HG03558 (cell line): Measurements from ENCODE around the gene TCF12.
"Not testable (repeated sequence)": the region's sequence is repeated elsewhere in the genome, so short reads cannot be mapped to it uniquely, and the experiment has no call there.

Experiments
- ATAC-seq: cut with Tn5 transposase; IDR thresholded peaks from one replicate; pipeline ENCODE4 v1.9.1; 2021; ENCODE audit warnings: moderate number of reproducible peaks; ENCODE audit not compliant: unreplicated experiment; ENCODE audit errors: extremely low read depth

TCF12 gene

DNA sequence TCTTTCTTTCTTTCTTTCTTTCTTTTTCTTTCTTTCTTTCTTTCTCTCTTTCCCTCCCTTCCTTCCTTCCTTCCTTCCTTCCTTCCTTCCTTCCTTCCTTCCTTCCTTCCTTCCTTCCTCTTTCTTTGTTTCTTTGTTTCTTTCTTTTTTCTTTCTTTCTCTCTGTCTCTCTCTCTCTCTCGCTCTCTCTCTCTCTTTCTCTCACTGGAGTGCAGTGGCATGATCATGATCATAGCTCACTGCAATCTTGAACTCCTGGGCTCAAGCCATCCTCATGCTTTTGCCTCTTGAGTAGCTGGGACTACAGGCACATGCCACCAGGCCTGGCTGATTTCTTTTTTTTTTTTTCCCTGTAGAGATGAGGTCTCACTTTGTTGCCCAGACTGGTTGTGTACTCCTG lies 89.4 kb downstream of the TCF12 start:
- ATAC-seq, result not testable (repeated sequence)

DNA sequence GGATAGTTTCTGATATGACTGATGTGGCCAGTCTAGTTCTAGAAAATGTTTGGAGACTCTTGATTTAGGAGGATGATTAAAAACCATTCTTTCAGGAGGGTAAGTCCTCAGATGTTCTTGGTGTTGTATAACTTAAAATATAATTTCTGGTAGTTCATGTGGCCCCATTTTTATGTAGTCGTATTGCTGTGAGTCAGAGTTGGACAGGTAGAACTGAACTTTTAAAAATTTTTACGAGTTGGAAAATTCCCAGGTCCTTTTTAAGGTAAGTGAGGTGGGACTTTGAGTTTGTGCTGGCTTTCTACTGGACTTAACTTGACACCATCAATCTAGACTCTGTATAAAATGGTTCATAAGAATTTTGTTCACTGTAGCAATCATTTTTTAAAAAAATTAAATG lies 92.3 kb downstream of the TCF12 start:
- ATAC-seq, result no peak

DNA sequence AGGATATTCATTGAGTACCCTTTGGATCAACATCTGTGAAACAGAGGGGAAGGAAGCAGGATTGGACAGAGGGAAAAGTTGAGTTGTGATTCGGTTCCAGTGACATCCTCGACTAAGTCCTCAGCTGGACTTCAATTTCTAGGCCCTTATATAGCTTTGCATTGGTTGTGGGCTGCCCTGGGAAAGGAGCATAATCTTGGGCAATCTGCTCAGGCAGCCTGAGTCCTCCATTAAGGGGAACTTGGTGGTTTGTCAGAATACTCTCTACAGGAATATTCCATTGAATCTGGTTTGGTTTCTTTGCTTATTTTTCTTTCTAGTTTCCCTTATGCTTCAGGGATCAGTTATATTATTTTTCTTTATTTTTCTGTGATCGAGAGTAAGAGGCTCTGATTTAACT lies 94.1 kb downstream of the TCF12 start:
- no peak for ATAC-seq

DNA sequence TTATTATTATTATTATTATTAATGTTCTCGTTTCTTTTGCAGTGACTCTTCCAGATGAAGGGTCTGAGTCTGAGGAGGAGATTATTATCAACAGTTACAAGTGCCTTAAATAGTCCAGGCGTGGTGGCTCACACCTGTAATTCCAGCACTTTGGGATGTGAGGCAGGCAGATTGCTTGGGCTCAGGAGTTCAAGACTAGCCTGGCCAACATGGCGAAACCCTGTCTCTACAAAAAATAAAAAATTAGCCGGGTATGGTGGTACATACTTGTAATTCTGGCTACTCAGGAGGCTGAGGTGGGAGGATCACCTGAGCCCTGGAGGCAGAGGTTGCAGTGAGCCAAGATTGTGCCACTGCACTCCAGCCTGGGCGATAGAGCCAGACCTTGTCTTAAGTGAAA lies 96.5 kb downstream of the TCF12 start:
- ATAC-seq, result not testable (repeated sequence)

DNA sequence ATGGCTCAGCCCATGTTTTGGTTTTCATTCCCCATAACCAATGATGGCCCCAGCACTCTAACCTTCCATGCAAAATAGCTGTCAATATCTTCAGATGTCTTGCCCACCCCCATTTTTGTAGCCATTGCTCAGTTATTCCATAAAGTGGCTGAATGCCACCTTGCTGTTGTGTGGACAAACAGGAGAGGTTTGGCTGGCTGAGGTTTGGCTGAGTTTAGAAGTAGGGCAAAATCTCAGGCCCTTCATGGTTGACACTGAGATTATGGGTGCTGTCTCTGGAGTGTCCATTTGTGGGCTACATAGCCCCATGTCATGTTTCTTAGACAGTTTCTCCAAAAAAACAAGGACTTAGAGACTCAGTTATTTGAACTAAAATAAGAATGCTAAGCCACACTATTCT lies 96.9 kb downstream of the TCF12 start:
- ATAC-seq, result no peak

DNA sequence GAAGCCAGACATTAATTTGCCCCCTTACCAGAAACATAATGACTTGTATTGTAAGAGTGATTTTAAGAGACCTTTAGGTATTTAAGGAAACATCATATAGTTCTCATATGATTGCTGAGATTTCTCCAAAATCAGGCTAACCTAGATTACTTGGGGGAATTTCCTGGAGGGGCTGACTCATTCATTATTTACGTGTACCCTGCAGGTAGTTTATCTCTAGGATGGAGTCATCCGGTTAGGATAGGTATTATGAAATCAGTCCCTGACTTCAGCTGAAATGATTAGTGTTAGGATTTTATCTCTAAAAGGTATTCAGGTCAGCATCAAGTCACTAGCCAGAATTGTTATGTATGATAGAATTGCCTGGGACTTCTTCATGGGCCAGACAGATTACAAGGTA lies 97.5 kb downstream of the TCF12 start:
- ATAC-seq, result no peak

DNA sequence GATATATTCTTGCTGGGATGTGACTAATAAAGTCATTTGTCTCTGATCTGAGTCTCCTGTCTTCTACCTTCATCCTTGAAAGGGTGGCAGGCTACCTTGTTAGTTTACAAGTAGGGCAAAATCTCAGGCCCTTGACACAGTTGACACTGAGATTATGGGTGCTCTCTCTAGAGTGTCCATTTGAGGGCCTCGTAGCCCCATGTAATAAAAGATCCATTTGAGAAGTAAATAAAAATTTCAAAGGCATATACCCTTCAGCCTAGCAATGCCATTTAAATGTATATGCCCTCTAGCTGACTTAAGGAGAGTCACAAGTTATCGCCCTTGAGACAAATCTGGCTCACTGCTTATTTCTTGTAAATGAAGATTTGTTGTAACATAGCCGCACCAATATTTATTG lies 98.6 kb downstream of the TCF12 start:
- no peak for ATAC-seq

DNA sequence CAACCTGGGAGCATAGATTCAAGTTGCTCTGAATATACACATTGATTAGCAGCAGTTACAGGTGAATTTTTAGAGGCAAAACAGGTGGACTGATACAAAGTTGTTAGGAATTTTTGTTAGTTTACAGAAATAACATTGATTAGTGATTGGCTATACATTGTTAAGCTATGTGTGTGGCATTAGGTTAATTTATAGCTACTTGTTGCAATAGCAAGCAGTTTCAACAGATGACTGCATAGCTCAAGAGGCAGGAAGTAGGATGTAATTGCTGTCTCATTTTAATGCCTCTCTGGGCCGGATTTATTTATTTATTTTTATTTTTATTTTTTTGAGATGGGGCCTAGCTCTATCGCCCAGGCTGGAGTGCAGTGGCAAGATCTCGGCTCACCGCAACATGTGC lies 99.7 kb downstream of the TCF12 start:
- ATAC-seq, result no peak

DNA sequence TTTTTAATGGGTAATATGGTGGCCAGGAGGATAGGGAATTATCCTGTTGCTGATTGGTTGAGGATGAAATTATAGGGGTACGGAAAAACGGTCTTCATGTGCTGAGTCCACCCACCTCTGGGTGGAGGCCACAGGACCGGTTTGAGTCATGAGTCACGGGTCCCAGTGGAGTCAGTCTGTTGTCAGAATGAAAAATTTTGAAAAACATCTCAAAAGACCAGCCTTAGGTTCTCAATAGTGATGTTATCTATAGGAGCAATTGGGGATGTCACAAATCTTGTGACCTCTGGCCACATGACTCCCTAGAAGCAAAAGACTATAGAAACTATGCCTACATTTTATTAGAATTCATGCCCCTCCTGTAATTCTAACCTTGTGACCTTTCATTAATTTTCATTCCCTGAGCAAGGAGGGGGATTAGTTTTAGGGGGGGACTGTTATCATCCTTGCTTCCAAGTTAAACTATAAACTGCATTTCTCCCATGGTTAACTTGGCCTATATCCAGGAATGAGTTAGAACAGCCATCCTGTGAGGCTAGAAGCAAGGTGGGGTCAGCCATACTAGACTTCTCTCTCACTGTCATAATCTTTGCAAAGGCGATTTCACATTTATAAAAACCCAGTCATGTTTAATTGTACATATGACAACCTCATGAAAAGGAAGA lies 101.2 kb downstream of the TCF12 start:
- no peak for ATAC-seq

DNA sequence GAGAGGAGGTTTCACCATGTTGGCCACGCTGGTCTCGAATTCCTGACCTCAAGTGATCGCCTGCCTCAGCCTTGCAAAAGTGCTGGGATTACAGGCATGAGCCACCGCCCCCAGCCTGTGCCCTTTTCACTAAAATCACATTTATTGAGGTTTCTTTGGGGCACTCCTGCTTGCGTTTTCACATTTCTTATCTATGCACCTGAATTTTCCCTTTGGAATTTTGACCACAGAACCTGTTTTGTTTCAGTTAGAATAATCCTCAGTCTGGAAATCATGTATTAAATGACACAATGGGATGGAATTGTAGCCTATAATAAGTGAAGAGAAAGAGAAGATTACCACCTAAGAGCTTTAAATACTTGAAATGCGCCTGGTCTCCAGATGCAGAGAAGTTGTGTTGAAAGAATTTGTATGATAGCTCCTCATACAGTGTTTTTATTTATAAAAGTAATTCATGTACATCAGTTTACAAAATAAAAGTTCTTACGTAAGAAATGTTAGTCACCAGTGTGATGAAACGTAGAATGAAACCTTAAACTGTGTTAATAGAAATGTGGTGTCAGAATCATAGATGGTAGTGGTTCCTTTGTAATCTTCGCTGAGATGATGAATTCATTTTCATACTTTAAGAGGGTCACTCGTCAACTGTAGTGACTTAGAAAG lies 107.0 kb downstream of the TCF12 start:
- no peak for ATAC-seq

DNA sequence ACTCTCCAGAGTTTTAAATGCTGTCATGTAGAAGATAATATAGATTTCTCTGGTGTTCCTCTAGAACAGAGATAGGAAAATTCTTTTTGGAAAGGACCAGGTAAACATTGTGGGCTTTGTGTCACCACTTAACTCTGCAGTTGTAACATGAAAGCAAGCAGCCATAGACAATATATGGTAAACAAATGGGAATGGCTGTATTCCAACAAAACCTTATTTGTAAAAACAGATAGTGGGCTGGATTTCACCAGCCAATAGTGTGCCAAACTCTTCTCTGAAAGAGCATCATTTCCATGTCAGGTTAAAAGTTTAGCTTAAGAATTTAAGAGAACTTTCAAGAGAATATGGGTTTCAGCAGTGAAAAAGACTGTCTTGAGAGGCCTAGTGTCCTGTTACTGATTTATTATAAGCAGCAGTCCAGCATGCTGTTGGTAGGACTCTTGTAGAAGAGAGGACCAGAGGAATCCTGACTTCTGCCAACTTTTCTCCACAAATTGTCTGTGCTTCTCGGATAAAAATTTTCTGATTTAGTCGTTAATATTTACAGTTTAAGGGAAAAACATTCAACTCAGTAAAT lies 107.7 kb downstream of the TCF12 start:
- ATAC-seq, result no peak

DNA sequence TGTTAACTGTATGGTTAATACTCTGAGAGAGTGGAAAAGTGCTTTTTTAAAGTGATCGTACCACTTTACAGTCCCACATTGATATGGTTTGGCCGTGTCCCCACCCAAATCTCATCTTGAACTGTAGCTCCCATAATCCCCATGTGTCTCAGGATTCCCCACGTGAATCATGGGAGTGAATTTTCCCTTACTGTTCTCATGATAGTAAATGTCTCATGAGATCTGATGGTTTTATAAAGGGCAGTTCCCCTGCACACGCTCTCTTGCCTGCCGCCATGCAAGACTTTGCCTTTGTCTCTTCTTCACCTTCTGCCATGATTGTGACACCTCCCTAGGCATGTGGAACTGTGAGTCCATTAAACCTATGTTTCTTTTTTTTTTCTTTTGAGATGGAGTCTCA lies 109.2 kb downstream of the TCF12 start:
- no peak for ATAC-seq

DNA sequence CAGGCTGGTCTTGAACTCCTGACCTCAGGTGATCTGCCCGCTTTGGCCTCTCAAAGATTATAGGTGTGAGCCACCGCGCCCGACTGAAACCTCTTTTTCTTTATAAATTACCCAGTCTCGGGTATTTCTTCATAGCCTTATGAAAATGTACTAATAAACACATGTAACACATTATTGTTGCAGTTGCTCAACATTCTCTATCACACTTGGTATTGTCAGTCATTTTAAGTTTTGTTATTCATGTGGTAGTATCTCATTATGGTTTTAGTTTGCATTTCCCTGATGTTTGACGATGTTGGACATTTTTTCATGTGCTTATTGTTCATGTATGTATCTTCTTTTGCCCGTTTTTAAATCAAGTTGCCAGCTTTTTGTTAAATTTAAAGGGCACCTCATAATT lies 109.7 kb downstream of the TCF12 start:
- ATAC-seq, result no peak

DNA sequence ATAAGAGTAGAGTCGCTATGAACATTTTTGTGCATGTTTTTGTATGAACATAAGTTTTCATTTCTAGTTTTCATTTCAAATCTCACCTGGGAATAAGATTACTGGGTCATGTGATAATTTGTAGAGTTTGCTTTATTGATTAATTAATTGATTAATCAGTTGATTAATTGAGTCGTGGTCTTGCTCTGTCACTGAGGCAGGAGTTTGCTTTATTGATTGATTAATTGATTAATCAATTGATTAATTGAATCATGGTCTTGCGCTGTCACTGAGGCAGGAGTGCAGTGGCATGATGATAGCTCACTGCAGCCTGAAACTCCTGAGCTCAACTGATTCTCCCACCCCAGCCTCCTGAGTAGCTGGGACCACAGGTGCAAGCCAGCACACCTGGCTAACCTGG lies 111.6 kb downstream of the TCF12 start:
- no peak for ATAC-seq

DNA sequence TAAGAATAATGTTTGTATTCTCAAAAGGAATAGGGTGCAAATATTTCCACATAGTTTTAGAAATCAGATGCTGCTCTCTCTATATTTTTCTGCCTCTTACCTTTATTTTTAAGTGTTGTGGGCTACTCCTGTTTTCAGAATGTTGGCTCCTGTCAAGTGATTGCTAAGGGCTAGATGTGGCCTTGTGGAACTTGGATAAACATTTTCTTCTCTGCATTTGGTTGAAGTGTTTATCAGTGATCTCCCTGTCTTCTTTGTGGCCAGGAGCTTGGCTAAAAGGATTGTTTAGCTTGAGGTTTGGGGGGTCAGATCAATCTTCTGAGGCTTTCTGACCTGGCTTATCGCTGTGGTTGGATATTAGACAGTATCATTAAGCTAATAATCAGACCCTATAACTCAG lies 112.6 kb downstream of the TCF12 start:
- ATAC-seq, result no peak

DNA sequence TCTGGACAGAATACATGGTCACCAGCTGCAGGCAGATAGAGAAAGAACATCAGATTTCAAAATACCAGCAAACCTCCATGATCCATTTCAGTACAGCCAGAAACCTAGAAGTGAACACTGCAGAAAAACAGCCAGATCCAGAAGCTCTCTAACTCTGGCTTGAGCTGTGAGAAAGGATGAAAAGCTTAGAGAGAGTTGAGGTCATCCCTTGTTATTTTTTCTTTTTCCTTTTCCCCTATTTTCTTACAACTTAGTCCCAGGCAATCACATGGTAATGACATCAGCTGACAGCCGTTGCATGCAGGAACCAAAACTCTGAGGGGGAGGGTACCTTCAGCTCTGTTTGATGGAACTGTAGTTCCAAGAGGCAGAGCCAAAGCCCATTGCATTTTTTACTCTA lies 113.2 kb downstream of the TCF12 start:
- ATAC-seq, result no peak

DNA sequence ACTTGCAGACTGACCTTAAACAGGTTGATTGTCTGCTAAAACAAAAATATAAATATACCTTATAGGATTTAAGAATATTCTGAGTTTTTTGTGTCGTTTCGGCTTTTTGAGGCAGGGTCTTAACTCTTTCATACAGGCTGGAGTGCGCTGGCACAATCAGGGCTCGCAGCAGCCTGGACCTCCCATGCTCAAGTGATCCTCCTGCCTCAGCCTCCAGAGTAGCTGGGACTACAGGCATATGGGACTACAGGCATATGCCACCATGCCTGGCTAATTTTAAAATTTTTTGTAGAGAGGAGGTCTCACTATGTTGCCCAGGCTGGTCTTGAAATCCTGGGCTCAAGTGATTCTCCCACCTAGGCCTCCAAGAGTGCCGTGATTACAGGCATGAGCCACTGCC lies 113.9 kb downstream of the TCF12 start:
- no peak for ATAC-seq

DNA sequence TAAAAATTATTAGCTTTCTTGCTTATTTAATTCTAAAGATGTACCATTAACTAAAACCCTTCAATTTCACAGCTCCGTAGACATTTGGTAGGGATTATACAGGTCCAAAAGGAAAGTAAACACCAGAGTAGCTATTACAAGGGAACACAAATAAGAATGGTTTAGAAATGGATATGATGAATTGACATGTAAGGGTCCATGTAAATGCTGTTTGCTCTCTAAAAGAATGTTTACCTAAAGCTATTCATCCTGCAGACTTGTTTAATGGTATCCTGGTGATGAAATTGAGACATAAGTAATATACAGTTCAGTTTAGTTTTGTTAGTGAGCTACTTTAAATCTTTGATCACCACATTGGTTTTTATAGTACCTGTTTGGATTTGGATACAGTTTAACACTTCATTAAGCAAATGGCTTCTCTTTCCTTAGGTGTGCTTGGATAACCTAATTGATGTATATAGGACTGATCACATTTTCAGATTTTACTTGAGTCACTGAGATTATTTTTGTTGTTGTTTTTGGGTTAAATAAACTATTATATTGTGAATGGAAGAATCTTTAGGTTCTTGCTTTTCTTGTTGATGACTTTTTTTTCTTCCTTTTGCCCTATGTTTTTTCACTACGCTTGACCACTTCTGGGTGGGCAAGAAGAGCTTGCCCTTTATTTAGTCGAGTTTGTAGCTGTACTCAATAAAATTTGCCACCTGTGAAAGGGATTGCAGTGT lies 115.4 kb downstream of the TCF12 start:
- no peak for ATAC-seq

DNA sequence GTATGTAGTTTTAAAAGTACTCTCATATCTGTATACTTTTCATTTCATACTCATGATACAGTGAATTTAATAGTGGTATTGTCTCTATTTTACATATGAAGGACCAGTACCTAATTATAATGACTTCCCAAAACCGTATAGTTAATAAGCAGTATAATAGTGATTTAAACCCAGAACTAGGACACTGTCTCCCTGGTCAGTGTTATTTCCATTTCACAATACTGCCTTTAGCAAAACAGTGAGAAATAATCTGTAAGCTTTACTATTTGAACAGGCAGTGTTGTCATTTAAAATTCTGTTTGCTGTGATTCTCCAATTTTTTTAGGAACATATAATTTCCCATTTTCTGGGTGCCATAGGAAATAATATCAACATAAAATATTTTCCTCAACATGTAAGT lies 116.2 kb downstream of the TCF12 start:
- ATAC-seq, result no peak

DNA sequence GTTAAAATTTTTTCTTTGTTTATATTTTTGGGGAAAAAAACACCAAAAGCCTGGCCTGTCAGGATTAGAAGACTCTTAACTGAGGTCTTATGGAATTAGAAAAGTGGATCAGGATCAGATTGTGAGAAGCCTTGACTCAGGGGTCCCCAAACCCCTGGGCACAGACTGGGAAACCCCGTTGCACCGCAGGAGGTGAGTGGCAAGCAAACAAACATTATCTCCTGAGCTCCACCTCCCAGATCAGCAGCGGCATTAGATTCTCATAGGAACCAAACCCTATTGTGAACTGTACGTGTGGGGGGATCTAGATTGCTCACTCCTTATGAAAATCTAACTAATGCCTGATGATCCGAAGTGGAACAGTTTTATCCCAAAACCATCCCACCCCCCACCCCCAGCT lies 117.2 kb downstream of the TCF12 start:
- ATAC-seq, result no peak

DNA sequence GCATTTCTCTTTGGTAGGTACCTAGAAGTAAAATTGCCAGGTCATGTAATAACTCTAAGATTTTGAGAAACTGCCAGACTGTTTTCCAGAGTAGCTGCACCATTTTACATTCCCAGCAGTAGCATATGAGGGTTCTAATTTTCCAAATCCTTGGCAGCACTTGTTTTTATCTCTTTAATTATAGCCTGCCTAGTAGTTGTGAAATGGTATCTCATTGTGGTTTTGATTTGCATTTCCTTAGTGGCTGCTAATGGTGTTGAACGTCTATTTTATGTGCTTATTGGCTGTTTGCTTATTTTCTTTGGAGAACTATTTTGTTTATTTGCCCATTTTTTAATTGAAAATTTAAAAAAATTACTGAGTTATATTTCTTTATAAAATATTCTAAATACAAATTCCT lies 117.9 kb downstream of the TCF12 start:
- no peak for ATAC-seq
